NCI-H345 treated with DMSO at 0.1 percent for 48 hours (cell line): ENCODE data around the gene MYPN.

Experiments
- DNase-seq: peaks from one replicate; lab custom pipeline; 2025; ENCODE audit not compliant: unreplicated experiment; lab: John Stamatoyannopoulos, UW

MYPN gene

DNA sequence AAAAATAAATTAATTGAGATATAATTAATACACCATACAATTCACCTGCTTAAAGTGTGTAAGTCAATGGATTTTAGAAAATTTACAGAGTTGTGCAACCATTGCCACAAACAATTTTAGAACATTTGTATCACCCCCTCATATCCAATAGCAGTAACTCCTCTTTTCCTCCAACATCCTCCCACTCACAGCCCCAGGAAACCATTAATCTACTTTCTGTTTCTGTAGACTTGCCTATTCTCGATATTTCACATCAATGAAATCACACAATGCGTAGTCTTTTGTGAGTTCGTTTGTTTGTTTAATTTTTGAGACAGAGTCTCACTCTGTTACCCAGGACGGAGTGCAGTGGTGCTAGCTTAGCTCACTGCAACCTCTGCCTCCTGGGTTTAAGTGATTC lies 20.5 kb upstream of the MYPN start:
- no peak for DNase-seq

DNA sequence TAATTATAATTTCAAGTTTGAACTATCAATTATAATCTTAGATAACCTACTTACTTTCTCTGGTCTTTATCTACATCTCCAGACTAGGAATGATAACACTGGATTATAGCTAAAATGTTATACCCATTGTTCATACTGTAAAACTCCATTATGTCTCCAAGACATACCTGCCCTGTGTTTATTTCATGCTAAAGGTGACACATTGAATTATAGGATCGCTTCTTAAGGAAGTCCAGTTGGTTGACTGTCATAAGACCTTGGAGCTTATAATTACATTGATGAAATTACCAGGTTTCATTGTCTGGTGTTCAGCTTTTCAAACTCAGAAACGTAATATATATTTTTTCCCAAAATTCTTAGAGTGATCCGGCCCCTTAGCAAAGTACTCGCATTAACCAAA lies 18.7 kb upstream of the MYPN start:
- DNase-seq = no peak

DNA sequence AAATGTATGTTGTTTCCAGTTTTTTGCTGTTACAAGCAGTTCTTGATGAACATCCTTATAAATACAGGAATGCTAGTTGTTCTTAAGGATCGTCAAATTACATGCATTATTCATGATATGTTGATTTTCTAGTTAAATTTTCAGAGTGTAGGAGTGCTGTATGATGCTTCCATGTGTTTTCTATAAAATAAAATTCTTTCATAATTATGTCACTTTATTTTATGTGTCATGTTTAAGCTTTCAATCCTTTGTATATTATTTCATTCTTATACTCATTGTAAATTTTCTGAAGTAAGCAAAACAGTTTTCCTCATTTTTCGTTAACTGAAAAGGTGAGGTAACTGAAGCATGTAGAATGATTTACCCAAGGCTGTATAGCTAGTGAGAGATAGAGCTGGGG lies 16.8 kb upstream of the MYPN start:
- DNase-seq = no peak

- DNase-seq = no peak
These were observed 14.1 kb upstream of the MYPN start for GRCh38 chr10:68095153-68095552.

GRCh38 chr10:68096913-68097516 lies 12.3 kb upstream of the MYPN start:
- DNase-seq = no peak

DNA sequence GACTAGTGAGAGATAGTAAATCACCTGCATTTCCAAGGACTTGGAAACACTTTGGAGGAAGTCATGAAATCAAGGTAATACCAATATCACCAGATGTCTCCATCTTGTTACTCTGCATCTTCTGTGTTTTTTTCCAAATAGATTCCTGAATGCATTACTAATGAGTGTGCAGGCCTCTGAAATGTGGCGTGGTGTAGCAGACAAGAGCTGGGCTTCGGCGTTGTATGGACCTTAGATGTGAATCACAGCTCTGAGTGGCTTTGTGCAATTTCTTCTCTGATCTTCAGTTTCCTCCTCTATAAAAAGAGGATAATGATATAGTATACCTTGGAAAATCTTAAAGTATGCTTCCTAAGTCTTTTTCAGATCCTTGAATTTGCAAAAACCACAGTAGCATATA lies 9.6 kb upstream of the MYPN start:
- DNase-seq = no peak

GRCh38 chr10:68101066-68101465 lies 8.2 kb upstream of the MYPN start:
- DNase-seq = no peak

- no peak for DNase-seq
These were observed 5.9 kb upstream of the MYPN start for GRCh38 chr10:68103261-68103878.

GRCh38 chr10:68103901-68104300 lies 5.4 kb upstream of the MYPN start:
- no peak for DNase-seq

DNA sequence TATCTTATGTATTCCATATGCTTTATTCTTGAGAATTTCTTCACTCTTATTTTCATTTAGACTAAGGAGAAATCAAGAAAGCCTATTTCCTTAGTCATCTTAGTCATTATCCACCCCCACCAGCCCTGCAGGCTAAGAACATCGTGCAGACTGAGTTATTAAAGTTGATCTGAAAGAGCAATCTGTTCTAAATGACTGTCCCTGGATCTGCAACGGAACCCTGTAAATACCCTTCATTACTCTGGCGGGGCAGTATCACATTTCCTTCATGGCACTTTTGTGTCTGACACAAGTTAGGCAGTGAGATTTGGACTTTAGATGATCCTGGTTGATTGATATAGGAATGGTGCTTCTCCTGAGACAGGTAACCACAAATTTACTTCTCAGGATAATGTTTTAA lies 3.5 kb upstream of the MYPN start:
- DNase-seq = no peak

DNA sequence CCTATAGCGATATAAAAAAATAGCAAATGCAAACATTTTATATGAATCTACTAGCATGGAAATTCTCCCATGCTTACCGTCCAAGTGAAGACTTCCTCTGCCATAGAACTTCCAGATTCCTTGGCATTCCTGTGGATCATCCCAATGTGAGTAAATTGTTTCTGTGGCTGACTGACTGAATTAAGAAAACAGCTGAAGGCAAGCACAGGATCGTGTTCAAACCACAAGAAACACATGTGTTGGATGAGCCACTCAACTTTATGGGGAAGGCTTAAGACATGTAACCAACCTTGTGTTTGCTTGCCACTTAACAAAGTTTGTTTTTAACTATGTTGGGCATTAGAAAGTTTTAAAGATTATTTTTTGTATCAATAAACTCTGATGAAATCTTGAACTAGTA lies 2.6 kb upstream of the MYPN start:
- DNase-seq = no peak

DNA sequence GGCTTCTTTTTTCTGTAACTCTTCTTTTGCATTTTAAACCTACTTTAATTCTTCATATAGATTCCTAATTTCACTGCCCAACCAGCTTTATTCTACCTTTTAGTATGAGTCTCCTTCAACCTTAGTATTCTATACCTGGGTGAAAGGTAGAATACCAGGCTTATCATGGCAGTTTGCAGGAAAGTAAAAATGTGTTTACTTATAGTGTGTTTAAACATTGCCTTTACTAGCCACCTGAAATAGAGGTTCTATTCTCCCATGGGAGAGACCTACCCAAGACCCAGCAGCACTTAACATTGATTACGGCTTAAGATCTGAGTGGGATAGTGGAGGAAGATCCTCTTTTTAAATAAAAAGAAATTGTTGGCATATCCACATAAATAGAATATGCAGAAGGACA lies 1.6 kb upstream of the MYPN start:
- no peak for DNase-seq

- DNase-seq = no peak
These were observed 1.2 kb upstream of the MYPN start for GRCh38 chr10:68108051-68108450.

- DNase-seq = no peak
These were observed 635 bp upstream of the MYPN start for GRCh38 chr10:68108653-68109052.

GRCh38 chr10:68110027-68110426 lies 739 bp downstream of the MYPN start:
- DNase-seq = no peak

- no peak for DNase-seq
These were observed 2.3 kb downstream of the MYPN start for GRCh38 chr10:68111584-68111983.

GRCh38 chr10:68112837-68113236 lies 3.5 kb downstream of the MYPN start:
- no peak for DNase-seq

GRCh38 chr10:68118657-68119056 lies 9.4 kb downstream of the MYPN start:
- no peak for DNase-seq

DNA sequence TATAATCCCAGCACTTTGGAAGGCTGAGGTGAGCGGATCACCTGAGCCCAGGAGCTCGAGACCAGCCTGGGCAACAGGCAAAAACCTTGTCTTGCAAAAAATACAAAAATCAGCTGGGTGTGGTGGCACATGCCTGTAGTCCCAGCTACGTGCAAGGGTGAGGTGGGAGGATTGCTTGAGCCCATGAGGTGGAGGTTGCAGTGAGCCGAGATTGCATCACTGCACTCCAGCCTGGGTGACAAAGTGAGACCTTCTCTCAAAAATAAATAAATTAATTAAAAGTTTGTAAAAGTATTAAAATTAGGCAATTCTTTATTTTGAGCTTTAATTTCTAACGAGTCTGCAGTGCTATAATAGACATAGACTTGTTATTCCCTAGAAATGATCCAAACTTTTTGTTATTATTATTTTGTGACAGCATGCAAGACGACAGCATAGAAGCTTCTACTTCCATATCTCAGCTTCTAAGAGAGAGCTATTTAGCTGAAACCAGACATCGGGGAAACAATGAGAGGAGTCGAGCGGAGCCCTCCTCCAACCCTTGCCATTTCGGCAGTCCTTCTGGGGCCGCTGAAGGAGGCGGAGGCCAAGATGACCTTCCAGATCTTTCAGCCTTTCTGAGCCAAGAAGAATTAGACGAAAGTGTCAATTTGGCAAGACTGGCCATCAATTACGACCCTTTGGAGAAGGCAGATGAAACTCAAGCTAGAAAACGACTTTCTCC lies 11.9 kb downstream of the MYPN start:
- DNase-seq = no peak

GRCh38 chr10:68121852-68122251 lies 12.6 kb downstream of the MYPN start:
- no peak for DNase-seq

GRCh38 chr10:68124718-68125117 lies 15.4 kb downstream of the MYPN start:
- no peak for DNase-seq

- no peak for DNase-seq
These were observed 16.5 kb downstream of the MYPN start for GRCh38 chr10:68125772-68126171.

DNA sequence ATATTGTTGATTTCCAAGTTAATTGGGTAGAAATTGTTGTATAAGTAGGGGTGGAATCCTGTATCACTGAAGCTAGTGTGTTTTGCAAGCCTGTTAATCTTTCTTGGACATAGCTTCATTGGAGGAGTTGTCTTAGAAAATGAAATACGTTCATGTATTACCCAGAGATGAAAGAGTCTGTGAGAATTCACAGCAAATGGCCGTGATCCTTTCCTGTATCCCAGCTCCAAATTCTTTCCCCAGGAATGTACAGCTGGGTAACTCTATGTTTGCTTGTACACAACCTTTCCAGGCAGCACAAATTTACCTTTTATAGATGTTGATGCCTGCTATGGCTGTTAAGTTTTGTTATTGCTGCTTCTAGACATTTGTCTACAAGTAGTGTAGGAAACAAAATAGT lies 18.7 kb downstream of the MYPN start:
- no peak for DNase-seq
